MM.1S (cell line): Measurements from ENCODE around the gene CCDC85C.

Experiments used
- DNase-seq: peaks from one replicate; pipeline ENCODE4 v3.0.0-alpha.2; 2015
- H2AFZ ChIP-seq: fragments of 300-600 bp; sonication (generic); 2 replicates; pipeline ENCODE4 v1.6.0; 2016; ENCODE audit warnings: antibody characterized with exemption, low read length
- H3F3A ChIP-seq: fragments of 300-600 bp; sonication (generic); 2 replicates; pipeline ENCODE4 v1.6.1; 2016; ENCODE audit warnings: mild to moderate bottlenecking, antibody characterized with exemption, low read length, moderate library complexity, mixed read lengths; ENCODE audit not compliant: insufficient read depth
- H3K27ac ChIP-seq: fragments of 300-600 bp; sonication (generic); 2 replicates; pipeline ENCODE4 v1.5.1; 2016; ENCODE audit warnings: mild to moderate bottlenecking, low read length
- H3K27me3 ChIP-seq: fragments of 300-600 bp; sonication (generic); replicated peaks from 2 replicates; pipeline ENCODE4 v1.6.0; 2016; ENCODE audit warnings: low read length; ENCODE audit not compliant: insufficient read depth
- H3K36me3 ChIP-seq: fragments of 300-600 bp; sonication (generic); replicated peaks from 2 replicates; pipeline ENCODE4 v1.6.1; 2016; ENCODE audit warnings: mild to moderate bottlenecking, low read length, mixed read lengths; ENCODE audit not compliant: insufficient read depth
- H3K4me1 ChIP-seq: fragments of 300-600 bp; sonication (generic); 2 replicates; pipeline ENCODE4 v1.6.1; 2016; ENCODE audit warnings: low read length, mixed read lengths
- H3K4me2 ChIP-seq: fragments of 300-600 bp; sonication (generic); 2 replicates; pipeline ENCODE4 v1.6.0; 2016; ENCODE audit warnings: low read depth, low read length
- H3K4me3 ChIP-seq: fragments of 300-600 bp; sonication (generic); 2 replicates; pipeline ENCODE4 v1.5.1; 2016; ENCODE audit warnings: low read length, mixed read lengths
- H3K79me2 ChIP-seq: fragments of 300-600 bp; sonication (generic); 2 replicates; pipeline ENCODE4 v1.6.1; 2016; ENCODE audit warnings: mixed run types, low read length, mixed read lengths
- H3K9ac ChIP-seq: fragments of 300-600 bp; sonication (generic); 2 replicates; pipeline ENCODE4 v1.6.1; 2016; ENCODE audit warnings: low read length, mixed read lengths
- H3K9me2 ChIP-seq: fragments of 300-600 bp; sonication (generic); replicated peaks from 2 replicates; pipeline ENCODE4 v1.6.1; 2016; ENCODE audit warnings: mild to moderate bottlenecking, low read length, mixed read lengths; ENCODE audit not compliant: insufficient read depth
- H3K9me3 ChIP-seq: fragments of 300-600 bp; sonication (generic); replicated peaks from 2 replicates; pipeline ENCODE4 v1.6.1; 2016; ENCODE audit warnings: mild to moderate bottlenecking, low read length, mixed read lengths; ENCODE audit not compliant: insufficient read depth
- H4K20me1 ChIP-seq: fragments of 300-600 bp; sonication (generic); 2 replicates; pipeline ENCODE4 v1.6.1; 2016; ENCODE audit warnings: mild to moderate bottlenecking, low read length, moderate library complexity, mixed read lengths; ENCODE audit not compliant: insufficient read depth
- CTCF ChIP-seq: fragments of 300-600 bp; sonication (generic); IDR thresholded peaks from 2 replicates; pipeline ENCODE4 v1.5.1; 2016; ENCODE audit warnings: antibody characterized with exemption, low read length, mixed read lengths
- EZH2 ChIP-seq: fragments of 300-600 bp; sonication (generic); optimal IDR thresholded peaks from 2 replicates; pipeline ENCODE3; 2017; ENCODE audit warnings: low read depth, mild to moderate bottlenecking, antibody characterized with exemption, low read length, mixed read lengths
- EZH2phosphoT487 ChIP-seq: fragments of 300-600 bp; sonication (generic); IDR thresholded peaks from 2 replicates; pipeline ENCODE4 v1.6.1; 2018; ENCODE audit warnings: antibody characterized with exemption, low read length

Gene CCDC85C

GRCh38 chr14:99545586-99545985, 58.4 kb downstream of the CCDC85C start:
- no peak overlapping the region for H3K27ac ChIP-seq
- no peaks in the 10 kb centered on the region for H3K9me2 ChIP-seq
- H3K9me3 ChIP-seq, result no peaks in the 10 kb centered on the region
- no peaks in the 10 kb centered on the region for H3K27me3 ChIP-seq
- H3K4me2 ChIP-seq, result no peak overlapping the region
- H3K4me3 ChIP-seq, result no peak overlapping the region
- H4K20me1 ChIP-seq, result no peaks in the 10 kb centered on the region
- H3K36me3 ChIP-seq, result no peaks in the 10 kb centered on the region
- H3K79me2 ChIP-seq, result no peaks in the 10 kb centered on the region
- no peaks in the 10 kb centered on the region for H3F3A ChIP-seq
- TF ChIP-seq CTCF, result no peak
- no peak for TF ChIP-seq EZH2
- no peak for TF ChIP-seq EZH2phosphoT487
- DNase-seq, result no peak
- no peaks in the 10 kb centered on the region for H3K4me1 ChIP-seq
- H2AFZ ChIP-seq, result no peak overlapping the region
- no peak overlapping the region for H3K9ac ChIP-seq

GRCh38 chr14:99544991-99545390, 59.0 kb downstream of the CCDC85C start:
- Histone ChIP-seq H3K36me3 (no peaks in the 10 kb centered on the region), H3K27me3 (no peaks in the 10 kb centered on the region), H3K27ac (no peak overlapping the region), H2AFZ (no peak overlapping the region), H3K9me3 (no peaks in the 10 kb centered on the region), H4K20me1 (no peaks in the 10 kb centered on the region), H3F3A (no peaks in the 10 kb centered on the region), H3K79me2 (no peaks in the 10 kb centered on the region), H3K4me3 (no peak overlapping the region), H3K4me2 (no peak overlapping the region), H3K4me1 (no peaks in the 10 kb centered on the region), H3K9me2 (no peaks in the 10 kb centered on the region), H3K9ac (no peak overlapping the region)
- DNase-seq, result no peak
- TF ChIP-seq EZH2phosphoT487 (no peak), EZH2 (no peak), CTCF (no peak)

- H3K27me3 ChIP-seq, result no peaks in the 10 kb centered on the region
- no peak overlapping the region for H3K4me2 ChIP-seq
- no peaks in the 10 kb centered on the region for H3K79me2 ChIP-seq
- no peak overlapping the region for H3K27ac ChIP-seq
- no peaks in the 10 kb centered on the region for H4K20me1 ChIP-seq
- H3K9me2 ChIP-seq, result no peaks in the 10 kb centered on the region
- no peak overlapping the region for H3K9ac ChIP-seq
- DNase-seq, result no peak
- no peaks in the 10 kb centered on the region for H3K36me3 ChIP-seq
- H3K9me3 ChIP-seq, result no peaks in the 10 kb centered on the region
- TF ChIP-seq EZH2phosphoT487 (no peak), CTCF (no peak), EZH2 (no peak)
- H2AFZ ChIP-seq, result no peak overlapping the region
- H3K4me1 ChIP-seq, result no peaks in the 10 kb centered on the region
- no peaks in the 10 kb centered on the region for H3F3A ChIP-seq
- no peak overlapping the region for H3K4me3 ChIP-seq
Measured at GRCh38 chr14:99543985-99544384, 60.0 kb downstream of the CCDC85C start.

- Histone ChIP-seq H3K27ac (no peak overlapping the region), H3K4me1 (no peaks in the 10 kb centered on the region), H3F3A (no peaks in the 10 kb centered on the region), H3K27me3 (no peaks in the 10 kb centered on the region), H3K9me2 (no peaks in the 10 kb centered on the region), H3K79me2 (no peaks in the 10 kb centered on the region), H3K36me3 (no peaks in the 10 kb centered on the region), H3K9ac (no peak overlapping the region), H3K9me3 (no peaks in the 10 kb centered on the region), H4K20me1 (no peaks in the 10 kb centered on the region), H3K4me3 (no peak overlapping the region), H2AFZ (no peak overlapping the region), H3K4me2 (no peak overlapping the region)
- DNase-seq, result no peak
- TF ChIP-seq EZH2phosphoT487 (no peak), EZH2 (no peak), CTCF (no peak)
Measured at GRCh38 chr14:99543370-99543769, 60.6 kb downstream of the CCDC85C start.
